K562 (cell line): ENCODE measurements around the gene CPED1. TPM values are rescaled to one million over a fixed set of nuclear protein-coding genes. Genes with fewer than 3 reads are reported as not detected.

Source experiments
- BCL6 ChIP-seq: fragments of 250-450 bp; sonication (Bioruptor Pico); IDR thresholded peaks from 2 replicates; pipeline ENCODE4 v1.4.0; 2020
- CHD4 ChIP-seq: fragments of 200-600 bp; sonication (generic); IDR thresholded peaks from 3 replicates; pipeline ENCODE4 v1.6.1; 2012; ENCODE audit warnings: low read depth, mild to moderate bottlenecking, mixed read lengths, low read length, inconsistent platforms; ENCODE audit not compliant: insufficient read depth, insufficient replicate concordance, poor library complexity, severe bottlenecking
- COPS2 ChIP-seq: fragments of 450-650 bp; conservative IDR thresholded peaks from 2 replicates; pipeline ENCODE4 v1.6.1; 2016; ENCODE audit warnings: mild to moderate bottlenecking, moderate library complexity
- FOXO4 ChIP-seq: fragments of 450-650 bp; formaldehyde crosslinking; IDR thresholded peaks from 2 replicates; pipeline ENCODE4 v1.4.0; 2020; ENCODE audit warnings: mild to moderate bottlenecking, moderate library complexity
- GTF2A2 ChIP-seq: IDR thresholded peaks from 2 replicates; pipeline ENCODE4 v1.6.1; 2016; ENCODE audit warnings: mild to moderate bottlenecking, missing genetic modification characterization, missing compliant biosample characterization
- GTF2F1 ChIP-seq: IDR thresholded peaks from 2 replicates; pipeline ENCODE4 v1.6.1; 2011; ENCODE audit warnings: low read depth, low read length, improper control_type of control experiment
- ID3 ChIP-seq, 2 experiments: fragments of 250-450 bp in 1 of 2; fragments of 450-650 bp in 1 of 2; sonication (Bioruptor Pico) in 1 of 2; IDR thresholded peaks; 2 replicates each; pipeline versions ENCODE4 v1.6.1 to v1.8.0; 2016 to 2021; ENCODE audit warnings: mild to moderate bottlenecking in 2 of 2, moderate library complexity in 2 of 2, missing compliant biosample characterization in 1 of 2, missing genetic modification characterization in 1 of 2
- MEF2D ChIP-seq: conservative IDR thresholded peaks from 2 replicates; pipeline ENCODE4 v1.6.1; 2016; ENCODE audit warnings: low read depth, missing genetic modification characterization, missing compliant biosample characterization
- MTF1 ChIP-seq: fragments of 250-450 bp; sonication (Bioruptor Pico); IDR thresholded peaks from 2 replicates; pipeline ENCODE4 v1.9.0; 2021; ENCODE audit warnings: moderate library complexity, mild to moderate bottlenecking, inconsistent platforms, borderline replicate concordance
- PREB ChIP-seq: sonication (generic); formaldehyde crosslinking; IDR thresholded peaks from 2 replicates; pipeline ENCODE4 v1.8.1; 2023; ENCODE audit warnings: mild to moderate bottlenecking, missing genetic modification reagents
- RBM25 ChIP-seq: fragments of 200-400 bp; formaldehyde crosslinking; IDR thresholded peaks from 2 replicates; pipeline ENCODE4 v1.6.1; 2018; ENCODE audit warnings: low read length, low read depth, moderate library complexity; ENCODE audit not compliant: severe bottlenecking
- SMAD1 ChIP-seq: fragments of 150-350 bp; IDR thresholded peaks from 2 replicates; pipeline ENCODE4 v1.6.1; 2014; ENCODE audit warnings: low read length, low read depth; ENCODE audit not compliant: partially characterized antibody
- SP2 ChIP-seq: IDR thresholded peaks from 2 replicates; pipeline ENCODE4 v1.6.1; 2011; ENCODE audit warnings: mild to moderate bottlenecking, low read depth, low read length, moderate library complexity; ENCODE audit not compliant: poor library complexity, severe bottlenecking; ENCODE audit errors: extremely low read depth
- SREBF2 ChIP-seq: sonication (generic); formaldehyde crosslinking; IDR thresholded peaks from 2 replicates; pipeline ENCODE4 v1.4.0; 2020; ENCODE audit warnings: mild to moderate bottlenecking, missing genetic modification reagents
- STAT6 ChIP-seq: sonication (generic); formaldehyde crosslinking; IDR thresholded peaks from 2 replicates; pipeline ENCODE4 v1.8.1; 2023; ENCODE audit warnings: mild to moderate bottlenecking, missing genetic modification reagents
- TAF15 ChIP-seq: fragments of 200-400 bp; formaldehyde crosslinking; IDR thresholded peaks from 2 replicates; pipeline ENCODE4 v1.6.1; 2017; ENCODE audit warnings: mild to moderate bottlenecking, low read depth, low read length, moderate library complexity
- TARDBP ChIP-seq: fragments of 450-650 bp; IDR thresholded peaks from 2 replicates; pipeline ENCODE4 v1.6.1; 2016
- TBL1XR1 ChIP-seq, 2 experiments: IDR thresholded peaks; 2 replicates each; pipeline ENCODE4 v1.6.1; 2012; ENCODE audit warnings: improper control_type of control experiment in 2 of 2, low read length in 2 of 2, mild to moderate bottlenecking in 1 of 2
- ZBTB26 ChIP-seq: fragments of 450-650 bp; formaldehyde crosslinking; IDR thresholded peaks from 2 replicates; pipeline ENCODE4 v1.4.0; 2022; ENCODE audit warnings: missing genetic modification characterization
- ZNF12 ChIP-seq: sonication (generic); formaldehyde crosslinking; IDR thresholded peaks from 2 replicates; pipeline ENCODE4 v1.4.0; 2020; ENCODE audit warnings: mild to moderate bottlenecking, missing genetic modification reagents
- ZNF146 ChIP-seq: IDR thresholded peaks from one replicate; pipeline ENCODE4 v1.6.1; 2018; ENCODE audit warnings: missing compliant biosample characterization; ENCODE audit not compliant: unreplicated experiment
- ZNF408 ChIP-seq: fragments of 250-450 bp; sonication (Bioruptor Pico); IDR thresholded peaks from 2 replicates; pipeline ENCODE4 v1.4.0; 2020; ENCODE audit warnings: low read depth, mild to moderate bottlenecking, moderate library complexity
- polyA plus RNA-seq, 8 experiments: library from polyadenylated mRNA; depleted of rRNA in 4 of 8; stranded (reverse) in 5 of 8; unstranded in 3 of 8; fragments of >200 nt; fragmentation: Nextera tagmentation in 2 of 8; fragmentation: Illumina TruSeq in 1 of 8; extraction: Ambion mirVana in 2 of 8; extraction: Trizol in 1 of 8; gene quantifications; 2 replicates each; pipeline versions ENCODE4 v1.2.1 to v1.2.3, GENCODE V29; 2011 to 2014; ENCODE audit warnings: inconsistent platforms in 1 of 8, missing spikeins in 1 of 8
- total RNA-seq, 7 experiments: library from RNA; depleted of rRNA in 6 of 7; stranded (reverse); fragments of >200 nt in 6 of 7; fragmentation: Illumina TruSeq in 2 of 7; extraction: Trizol in 2 of 7; gene quantifications; 2 replicates each; pipeline versions ENCODE4 v1.2.1 to v1.2.3, GENCODE V29; 2011 to 2021; ENCODE audit warnings: low replicate concordance in 1 of 7

Gene CPED1
- total and polyA plus RNA-seq, 9 of the 15 experiments (the other 6 are each of a cell fraction or from before 2014, with no cell fraction given) = 195 to 393 (median 290) TPM

- no peak for TF ChIP-seq ID3 (CRISPR knock-in tag; IDR thresholded peaks at IDR 0.05)
- TF ChIP-seq ID3 (tag; IDR thresholded peaks at IDR 0.05) = no peak
- peak in 1 of 2 experiments; percentile 79; a peak in 2 of 4 replicates for TF ChIP-seq TBL1XR1 (IDR thresholded peaks at IDR 0.05; ENCODE audit: low read length in 2 of 2)
- no peak for TF ChIP-seq ZNF408 (CRISPR knock-in tag)
- TF ChIP-seq ZNF12 (CRISPR knock-in tag) = no peak
- no peak for TF ChIP-seq FOXO4 (CRISPR knock-in tag)
- no peak for TF ChIP-seq SMAD1
- no peak for TF ChIP-seq SREBF2
- TF ChIP-seq PREB (CRISPR knock-in tag) = no peak
- no peak for TF ChIP-seq SP2
- no peak for TF ChIP-seq RBM25
- no peak for TF ChIP-seq COPS2
- no peak for TF ChIP-seq GTF2F1
- TF ChIP-seq CHD4 = no peak
- no peak for TF ChIP-seq MTF1 (CRISPR knock-in tag)
- no peak for TF ChIP-seq STAT6 (CRISPR knock-in tag)
- no peak for TF ChIP-seq TARDBP
- no peak for TF ChIP-seq TAF15
- no peak for TF ChIP-seq ZNF146 (CRISPR knock-in tag)
- 0 out of 2 replicates have a peak, but pooled peaks have one; percentile 22 for TF ChIP-seq MEF2D (tag)
- no peak for TF ChIP-seq ZBTB26 (CRISPR knock-in tag)
- TF ChIP-seq BCL6 (CRISPR knock-in tag) = no peak
- TF ChIP-seq GTF2A2 = no peak
Measured at GRCh38 chr7:121046893-121047468, 58.5 kb downstream of the CPED1 start (continued).
